Calu3 (cell line): ENCODE data around the gene OR5B17. TPM values are rescaled to one million over a fixed set of nuclear protein-coding genes. Genes with fewer than 3 reads are reported as not detected.
"Not testable (repeated sequence)": the region's sequence is repeated elsewhere in the genome, so short reads cannot be mapped to it uniquely, and the experiment has no call there.

Source experiments
- Bru-seq: library from RNA; stranded (reverse); fragments of 400-500 nt; gene quantifications from one replicate; lab custom pipeline; 2021; lab: Mats Ljungman, UMichigan
- BruChase-seq, 2 experiments: library from RNA; stranded (reverse); fragments of 400-500 nt; gene quantifications; one replicate each; lab custom pipeline; 2021; lab: Mats Ljungman, UMichigan
- BruUV-seq: library from RNA; stranded (reverse); fragments of 400-500 nt; replicated peaks from 2 replicates; lab custom pipeline; 2021; lab: Mats Ljungman, UMichigan
- CTCF ChIA-PET: fragments of 300-600 bp; sonication (Branson Sonifier 250); formaldehyde crosslinking; loops from one replicate; lab custom pipeline; 2022; ENCODE audit warnings: antibody characterized with exemption; lab: Charles Lee
- DNase-seq: peaks from one replicate; pipeline ENCODE4 v3.0.0; 2022
- H3K27ac Mint-ChIP-seq: one replicate; pipeline ENCODE4 v1.8.0; 2022; ENCODE audit warnings: mixed read lengths; ENCODE audit not compliant: unreplicated experiment
- H3K27me3 Mint-ChIP-seq: one replicate; pipeline ENCODE4 v1.8.0; 2022; ENCODE audit warnings: mixed read lengths; ENCODE audit not compliant: unreplicated experiment
- H3K36me3 Mint-ChIP-seq: one replicate; pipeline ENCODE4 v1.8.0; 2022; ENCODE audit warnings: mild to moderate bottlenecking, moderate library complexity, mixed read lengths; ENCODE audit not compliant: insufficient read depth, unreplicated experiment
- H3K4me1 Mint-ChIP-seq: one replicate; pipeline ENCODE4 v1.8.0; 2022; ENCODE audit warnings: mild to moderate bottlenecking, low read depth, mixed read lengths; ENCODE audit not compliant: unreplicated experiment
- H3K4me3 Mint-ChIP-seq: one replicate; pipeline ENCODE4 v1.8.0; 2022; ENCODE audit warnings: mild to moderate bottlenecking, low read depth, moderate library complexity, mixed read lengths; ENCODE audit not compliant: unreplicated experiment
- H3K9me3 Mint-ChIP-seq: one replicate; pipeline ENCODE4 v1.8.0; 2022; ENCODE audit warnings: low read depth, mixed read lengths; ENCODE audit not compliant: unreplicated experiment
- CTCF ChIP-seq: fragments of 200-600 bp; IDR thresholded peaks from one replicate; pipeline ENCODE4 v1.8.0; 2022; ENCODE audit warnings: antibody characterized with exemption; ENCODE audit not compliant: unreplicated experiment
- intact Hi-C: fragments of 100-400 bp; cut with micrococcal nuclease; formaldehyde crosslinking; loops from one replicate; pipeline ENCODE4 v1.10.0; 2022; ENCODE audit not compliant: unreplicated experiment
- long read RNA-seq: library from polyadenylated mRNA; stranded (forward); transcript quantifications from one replicate; pipeline ENCODE4 v2.0.0, GENCODE V29; 2022
- total RNA-seq: library from RNA; stranded (reverse); gene quantifications from 2 replicates; pipeline ENCODE4 v1.2.3, GENCODE V29; 2022

Gene OR5B17
- total RNA-seq (not detected in 2 replicates), Bru-seq, nascent RNA (not detected), BruChase-seq, experiment 1, labeled RNA remaining after a 6-hour chase (not detected), BruChase-seq, experiment 2, labeled RNA remaining after a 2-hour chase (not detected)
- long read RNA-seq, result 0 reads

- H3K36me3 Mint-ChIP-seq, result no peaks in the 10 kb centered on the region
- BruUV-seq, result no TSS peak
- CTCF ChIA-PET, result no interaction called here
- H3K4me1 Mint-ChIP-seq, result no peaks in the 10 kb centered on the region
- H3K9me3 Mint-ChIP-seq, result no peaks in the 10 kb centered on the region
- TF ChIP-seq CTCF, result no peak
- no peak for DNase-seq
- no peak within 1 kb of the TSS for H3K27ac Mint-ChIP-seq
- H3K4me3 Mint-ChIP-seq, result no peak within 1 kb of the TSS
- intact Hi-C loops, result no loop called here
- H3K27me3 Mint-ChIP-seq, result no peaks in the 10 kb centered on the region
These were observed at the start of gene OR5B17 for GRCh38 chr11:58358969-58359368. TSS of gene OR5B17 (minus strand) at chr11:58359069. CDS start at chr11:58359069, 0 bp downstream.

- Mint-ChIP-seq H3K4me1 (no peaks in the 10 kb centered on the region), H3K9me3 (no peaks in the 10 kb centered on the region), H3K27me3 (no peaks in the 10 kb centered on the region), H3K4me3 (no peak within 1 kb of the TSS), H3K27ac (no peak within 1 kb of the TSS), H3K36me3 (no peaks in the 10 kb centered on the region)
- DNase-seq, result no peak
- BruUV-seq, result no TSS peak
- TF ChIP-seq CTCF, result no peak
- intact Hi-C loops, result no loop called here
- CTCF ChIA-PET, result no interaction called here
These were observed 47.9 kb upstream of the OR5B17 start, which contains the start of gene OR5B3 for GRCh38 chr11:58406774-58407173. TSS of gene OR5B3 (minus strand) at chr11:58406874. CDS start at chr11:58403409, 3,465 bp downstream.

GRCh38 chr11:58399622-58400021 is 40.8 kb upstream of the OR5B17 start:
- H3K9me3 Mint-ChIP-seq, intact Hi-C loops, BruUV-seq: not testable (repeated sequence)

GRCh38 chr11:58395581-58395980 is 36.7 kb upstream of the OR5B17 start:
- H3K27ac Mint-ChIP-seq, result no peak overlapping the region
- no peak for DNase-seq
- intact Hi-C loops, result no loop called here
- peaks cover 7% of the 10 kb centered on the region for H3K9me3 Mint-ChIP-seq
- no peak overlapping the region for H3K4me3 Mint-ChIP-seq
- peaks cover 10% of the 10 kb centered on the region for H3K4me1 Mint-ChIP-seq
- no peak for TF ChIP-seq CTCF
- no peaks in the 10 kb centered on the region for H3K36me3 Mint-ChIP-seq
- no TSS peak for BruUV-seq
- no peaks in the 10 kb centered on the region for H3K27me3 Mint-ChIP-seq
- CTCF ChIA-PET, result no interaction called here

More at GRCh38 chr11:58399622-58400021, 40.8 kb upstream of the OR5B17 start:
- H3K27me3 Mint-ChIP-seq, H3K4me3 Mint-ChIP-seq, H3K27ac Mint-ChIP-seq, H3K36me3 Mint-ChIP-seq, H3K4me1 Mint-ChIP-seq, CTCF ChIA-PET, DNase-seq: not testable (repeated sequence)

GRCh38 chr11:58394195-58394594 is 35.3 kb upstream of the OR5B17 start:
- no TSS peak for BruUV-seq
- peak; percentile 5 for DNase-seq
- H3K4me1 Mint-ChIP-seq, result peaks cover 10% of the 10 kb centered on the region
- no peak overlapping the region for H3K4me3 Mint-ChIP-seq
- intact Hi-C loops, result no loop called here
- no peaks in the 10 kb centered on the region for H3K36me3 Mint-ChIP-seq
- CTCF ChIA-PET, result no interaction called here
- H3K27me3 Mint-ChIP-seq, result no peaks in the 10 kb centered on the region
- TF ChIP-seq CTCF, result no peak
- H3K9me3 Mint-ChIP-seq, result peaks cover 10% of the 10 kb centered on the region
- H3K27ac Mint-ChIP-seq, result no peak overlapping the region
